ENCODE measurements around the gene XRRA1. TPM values are rescaled to one million over a fixed set of nuclear protein-coding genes. Genes with fewer than 3 reads are reported as not detected.

Gene XRRA1
- total and polyA plus RNA-seq, 12 donors: 1.8 to 22.8 (median 9.6) TPM

DNA sequence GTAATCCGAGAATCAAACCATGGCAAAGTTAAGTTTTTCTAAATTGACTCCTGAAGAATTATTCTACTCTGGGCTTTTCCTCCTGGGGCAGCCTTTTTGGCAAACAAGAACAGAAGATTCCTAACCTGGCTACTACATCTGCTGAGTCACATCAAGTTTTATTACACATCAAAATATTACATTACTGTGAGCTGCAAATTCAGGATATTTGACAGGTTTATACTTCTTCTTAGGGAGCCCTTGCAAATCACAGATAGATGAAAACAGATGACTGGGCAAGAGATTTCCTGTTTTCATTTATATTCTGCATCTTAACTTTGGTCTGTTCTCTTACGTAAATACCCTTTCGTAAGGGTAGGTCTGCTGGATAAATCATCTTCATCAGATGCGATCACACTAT is 23.6 kb downstream of the XRRA1 start:
- 94 to 95% methylated on average over 4 of the region's 4 CpGs for WGBS, 2 donors
- Histone ChIP-seq H3K27ac (no peak overlapping the region), H3K27me3 (no peaks in the 10 kb centered on the region), H3K36me3 (peaks cover 0 to 81% (median 8%) of the 10 kb centered on the region in 9 donors), H3K4me3 (no peak overlapping the region), H3K9me3 (no peaks in the 10 kb centered on the region), H3K4me1 (no peaks in the 10 kb centered on the region)
- TF ChIP-seq, protein P1, sequence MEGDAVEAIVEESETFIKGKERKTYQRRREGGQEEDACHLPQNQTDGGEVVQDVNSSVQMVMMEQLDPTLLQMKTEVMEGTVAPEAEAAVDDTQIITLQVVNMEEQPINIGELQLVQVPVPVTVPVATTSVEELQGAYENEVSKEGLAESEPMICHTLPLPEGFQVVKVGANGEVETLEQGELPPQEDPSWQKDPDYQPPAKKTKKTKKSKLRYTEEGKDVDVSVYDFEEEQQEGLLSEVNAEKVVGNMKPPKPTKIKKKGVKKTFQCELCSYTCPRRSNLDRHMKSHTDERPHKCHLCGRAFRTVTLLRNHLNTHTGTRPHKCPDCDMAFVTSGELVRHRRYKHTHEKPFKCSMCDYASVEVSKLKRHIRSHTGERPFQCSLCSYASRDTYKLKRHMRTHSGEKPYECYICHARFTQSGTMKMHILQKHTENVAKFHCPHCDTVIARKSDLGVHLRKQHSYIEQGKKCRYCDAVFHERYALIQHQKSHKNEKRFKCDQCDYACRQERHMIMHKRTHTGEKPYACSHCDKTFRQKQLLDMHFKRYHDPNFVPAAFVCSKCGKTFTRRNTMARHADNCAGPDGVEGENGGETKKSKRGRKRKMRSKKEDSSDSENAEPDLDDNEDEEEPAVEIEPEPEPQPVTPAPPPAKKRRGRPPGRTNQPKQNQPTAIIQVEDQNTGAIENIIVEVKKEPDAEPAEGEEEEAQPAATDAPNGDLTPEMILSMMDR (IDR thresholded peaks at IDR 0.05): no peak
- ATAC-seq (no peak), DNase-seq (no peak)
- intact Hi-C loops (cut with DNase I): loop anchor here in 5 of 10 donors (5.0 to 10.0 kb wide), 5 partner anchors 107 to 327 kb away; partner anchors contain the start of gene TPBGL (in 1 of the 5)

DNA sequence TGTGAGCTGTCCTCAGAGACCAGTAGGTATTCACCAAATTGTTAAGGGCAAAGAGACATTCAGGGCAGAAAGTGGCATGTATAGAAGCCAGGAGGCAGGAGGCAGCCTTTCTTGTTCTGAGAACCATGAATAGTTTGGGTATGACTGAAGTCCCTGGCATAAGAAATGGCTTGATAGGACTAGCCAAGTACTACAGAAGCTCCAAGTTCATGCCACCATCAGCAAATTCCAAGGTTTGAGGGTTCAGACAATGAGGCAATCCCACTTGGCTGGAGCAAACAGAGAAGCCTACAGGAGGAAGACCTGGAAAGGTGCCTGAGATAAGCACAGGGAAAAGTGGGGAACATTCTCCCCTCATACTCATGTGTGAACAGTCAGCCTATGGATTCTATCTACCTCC is 25.8 kb downstream of the XRRA1 start:
- no peaks in the 10 kb centered on the region for H3K4me1 ChIP-seq
- H3K9me3 ChIP-seq: no peaks in the 10 kb centered on the region
- ATAC-seq (no peak), DNase-seq (no peak)
- peaks cover 0 to 81% (median 19%) of the 10 kb centered on the region in 9 donors for H3K36me3 ChIP-seq
- no peaks in the 10 kb centered on the region for H3K27me3 ChIP-seq
- H3K4me3 ChIP-seq: no peak overlapping the region
- H3K27ac ChIP-seq: no peak overlapping the region
- intact Hi-C loops (cut with DNase I): loop anchor here in 3 of 10 donors (10.0 kb wide), 2 partner anchors 212 to 322 kb away; partner anchors contain the start of gene TPBGL (in 1 of the 3)
- TF ChIP-seq, protein P1 (IDR thresholded peaks at IDR 0.05): no peak

DNA sequence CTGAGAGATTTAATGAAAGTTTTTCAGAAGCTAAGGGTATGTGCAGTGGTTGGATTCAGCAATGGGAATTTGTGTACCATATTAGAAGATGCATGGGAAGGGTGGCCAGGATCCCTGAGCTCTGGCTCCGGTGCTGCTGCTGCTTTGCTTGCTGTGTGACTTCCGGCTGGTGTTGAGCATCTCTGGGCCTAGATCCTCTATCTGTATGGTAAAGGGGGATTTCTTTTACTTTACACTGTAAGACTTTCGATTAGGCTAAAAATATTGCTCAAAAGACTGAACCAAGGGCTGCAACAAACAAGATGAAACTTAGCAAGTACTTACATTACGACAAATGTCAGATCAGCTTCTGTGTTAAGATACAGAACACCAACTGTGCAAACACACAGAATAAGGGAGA is 39.1 kb downstream of the XRRA1 start:
- intact Hi-C loops (cut with DNase I): no loop called here
- H3K4me3 ChIP-seq: no peak overlapping the region
- H3K27me3 ChIP-seq: no peaks in the 10 kb centered on the region
- H3K4me1 ChIP-seq: peaks cover 0 to 33% (median 12%) of the 10 kb centered on the region in 9 donors
- TF ChIP-seq, protein P1 (IDR thresholded peaks at IDR 0.05): no peak
- no peaks in the 10 kb centered on the region for H3K9me3 ChIP-seq
- ATAC-seq: no peak
- 89 to 91% methylated on average over 4 of the region's 4 CpGs for WGBS, 2 donors
- DNase-seq: no peak
- H3K36me3 ChIP-seq: peaks cover 0 to 91% (median 8%) of the 10 kb centered on the region in 9 donors
- peak overlapping the region in 2 of 10 donors; percentile 8 to 29 for H3K27ac ChIP-seq

DNA sequence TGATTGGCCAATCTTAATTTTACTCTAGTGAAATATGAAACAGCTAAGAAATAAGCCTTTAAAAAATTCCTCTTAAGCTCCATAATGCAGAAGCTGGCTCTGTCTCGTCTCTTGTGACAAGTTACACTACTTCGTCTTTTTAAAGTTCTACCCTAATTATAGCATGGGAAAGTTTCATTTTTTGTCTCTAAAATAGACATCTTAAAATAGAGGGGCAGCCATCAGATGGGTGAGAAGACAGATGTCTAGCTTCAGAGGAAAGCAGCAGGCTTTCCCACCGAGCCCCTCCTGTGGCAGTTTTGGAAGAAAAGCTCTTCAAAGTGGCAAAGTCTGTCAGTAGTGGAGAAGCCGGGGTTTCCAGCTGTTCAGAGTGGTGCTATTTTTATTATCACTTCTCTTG is 39.5 kb downstream of the XRRA1 start:
- peak in 5 of 8 donors; percentile 29 to 44 (median 30) for ATAC-seq

More for the DNA sequence above, 39.5 kb downstream of the XRRA1 start:
- intact Hi-C loops (cut with DNase I): no loop called here
- Histone ChIP-seq H3K4me3 (no peak overlapping the region), H3K4me1 (peaks cover 0 to 38% (median 14%) of the 10 kb centered on the region in 9 donors), H3K27me3 (no peaks in the 10 kb centered on the region), H3K36me3 (peaks cover 0 to 87% (median 8%) of the 10 kb centered on the region in 9 donors), H3K9me3 (no peaks in the 10 kb centered on the region), H3K27ac (peak overlapping the region in 3 of 10 donors; percentile 9 to 61 (median 29))
- TF ChIP-seq, protein P1 (IDR thresholded peaks at IDR 0.05): no peak
- 60 to 65% methylated on average over 4 of the region's 4 CpGs for WGBS, 2 donors
- no peak for DNase-seq
